ENCODE measurements around the gene CNTN4. TPM values are rescaled to one million over a fixed set of nuclear protein-coding genes. Genes with fewer than 3 reads are reported as not detected.

The CNTN4 gene
- total and polyA plus RNA-seq, 4 donors = 1.2 to 3.8 (median 2.6) TPM

DNA sequence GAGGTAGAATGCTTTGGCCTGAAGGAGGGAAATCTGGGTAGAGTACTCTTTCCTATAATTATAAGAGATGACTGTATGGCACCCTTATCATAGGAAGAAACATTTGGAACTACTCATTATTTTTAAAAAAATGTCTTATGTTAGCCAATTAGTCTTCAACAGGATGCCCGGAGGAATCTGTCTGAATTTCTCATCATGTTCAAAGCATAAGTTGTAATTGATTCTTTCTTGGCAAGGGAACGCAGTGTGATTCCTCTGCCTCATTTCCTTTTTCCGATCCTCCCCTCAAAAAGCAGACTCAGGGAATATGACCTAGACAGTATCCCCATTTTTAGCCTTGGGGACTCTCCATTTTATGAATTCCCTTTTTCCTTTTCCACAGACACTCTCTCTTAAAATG is 846.5 kb downstream of the CNTN4 start:
- Histone ChIP-seq H3K4me1 (ENCODE audit: control insufficient read depth in 4 of 4, insufficient read depth in 4 of 4, low read length in 3 of 4) (no peaks in the 10 kb centered on the region), H3K9me3 (ENCODE audit: control insufficient read depth in 4 of 4, low read length in 3 of 4) (no peaks in the 10 kb centered on the region), H3K27me3 (ENCODE audit: control insufficient read depth in 4 of 4, insufficient read depth in 4 of 4, low read length in 3 of 4) (no peaks in the 10 kb centered on the region), H3K4me3 (ENCODE audit: low read depth in 1 of 3, low read length in 3 of 3) (no peak overlapping the region), H3K27ac (ENCODE audit: low read depth in 1 of 2, low read length in 2 of 2) (no peak overlapping the region), H3K36me3 (ENCODE audit: control insufficient read depth in 4 of 4, insufficient read depth in 3 of 4, low read depth in 1 of 4, low read length in 3 of 4) (no peaks in the 10 kb centered on the region), H3K9ac (ENCODE audit: low read depth in 1 of 2, low read length in 2 of 2) (no peak overlapping the region)
- no peak for TF ChIP-seq JUND (IDR thresholded peaks at IDR 0.05)
- no peak for TF ChIP-seq TAF1 (conservative IDR thresholded peaks at IDR 0.05)
- no peak for DNase-seq (ENCODE audit: low spot score)
- 75% methylated on average over 3 of the region's 3 CpGs for WGBS

DNA sequence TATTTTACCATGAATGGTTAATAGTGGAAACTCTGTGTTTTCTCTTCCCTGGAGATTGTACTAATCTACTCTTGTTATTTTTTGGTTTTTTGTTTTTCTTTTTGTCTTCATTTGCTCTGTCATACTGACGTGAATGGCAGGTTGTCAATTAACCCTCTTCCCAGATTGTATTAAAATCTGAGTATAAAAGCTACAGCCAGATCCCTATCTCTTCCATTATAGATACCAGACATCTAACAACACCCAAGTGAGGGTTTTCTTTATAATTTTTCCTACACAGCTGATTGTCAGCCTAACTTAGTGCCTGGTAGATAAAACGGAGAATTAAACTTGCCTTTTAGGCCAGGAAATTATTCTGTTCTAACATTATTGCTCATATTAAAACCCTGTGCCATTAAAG is 848.9 kb downstream of the CNTN4 start:
- 84% methylated on average over 2 of the region's 2 CpGs for WGBS
- no peak overlapping the region for H3K4me3 ChIP-seq (ENCODE audit: low read depth in 1 of 3, low read length in 3 of 3)
- DNase-seq (ENCODE audit: low spot score) = no peak
- TF ChIP-seq, protein P1, sequence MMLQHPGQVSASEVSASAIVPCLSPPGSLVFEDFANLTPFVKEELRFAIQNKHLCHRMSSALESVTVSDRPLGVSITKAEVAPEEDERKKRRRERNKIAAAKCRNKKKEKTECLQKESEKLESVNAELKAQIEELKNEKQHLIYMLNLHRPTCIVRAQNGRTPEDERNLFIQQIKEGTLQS (IDR thresholded peaks at IDR 0.05) = no peak
- TF ChIP-seq, protein P2, sequence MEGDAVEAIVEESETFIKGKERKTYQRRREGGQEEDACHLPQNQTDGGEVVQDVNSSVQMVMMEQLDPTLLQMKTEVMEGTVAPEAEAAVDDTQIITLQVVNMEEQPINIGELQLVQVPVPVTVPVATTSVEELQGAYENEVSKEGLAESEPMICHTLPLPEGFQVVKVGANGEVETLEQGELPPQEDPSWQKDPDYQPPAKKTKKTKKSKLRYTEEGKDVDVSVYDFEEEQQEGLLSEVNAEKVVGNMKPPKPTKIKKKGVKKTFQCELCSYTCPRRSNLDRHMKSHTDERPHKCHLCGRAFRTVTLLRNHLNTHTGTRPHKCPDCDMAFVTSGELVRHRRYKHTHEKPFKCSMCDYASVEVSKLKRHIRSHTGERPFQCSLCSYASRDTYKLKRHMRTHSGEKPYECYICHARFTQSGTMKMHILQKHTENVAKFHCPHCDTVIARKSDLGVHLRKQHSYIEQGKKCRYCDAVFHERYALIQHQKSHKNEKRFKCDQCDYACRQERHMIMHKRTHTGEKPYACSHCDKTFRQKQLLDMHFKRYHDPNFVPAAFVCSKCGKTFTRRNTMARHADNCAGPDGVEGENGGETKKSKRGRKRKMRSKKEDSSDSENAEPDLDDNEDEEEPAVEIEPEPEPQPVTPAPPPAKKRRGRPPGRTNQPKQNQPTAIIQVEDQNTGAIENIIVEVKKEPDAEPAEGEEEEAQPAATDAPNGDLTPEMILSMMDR (IDR thresholded peaks at IDR 0.05; ENCODE audit: low read depth, low read length, missing input control) = no peak
- TF ChIP-seq RAD21 (IDR thresholded peaks at IDR 0.05) = no peak
- TF ChIP-seq RXRA (IDR thresholded peaks at IDR 0.05) = no peak
- no peak for TF ChIP-seq SP1 (IDR thresholded peaks at IDR 0.05)
- no peak for TF ChIP-seq YY1 (IDR thresholded peaks at IDR 0.05)
- TF ChIP-seq FOXA2 (IDR thresholded peaks at IDR 0.05) = no peak
- TF ChIP-seq, protein P3, sequence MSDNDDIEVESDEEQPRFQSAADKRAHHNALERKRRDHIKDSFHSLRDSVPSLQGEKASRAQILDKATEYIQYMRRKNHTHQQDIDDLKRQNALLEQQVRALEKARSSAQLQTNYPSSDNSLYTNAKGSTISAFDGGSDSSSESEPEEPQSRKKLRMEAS (IDR thresholded peaks at IDR 0.05) = no peak
- TF ChIP-seq NR2F2 (IDR thresholded peaks at IDR 0.05) = no peak
- no peak for TF ChIP-seq TAF1 (conservative IDR thresholded peaks at IDR 0.05)
- no peak for TF ChIP-seq FOXA1 (IDR thresholded peaks at IDR 0.05)
- TF ChIP-seq, protein P4, sequence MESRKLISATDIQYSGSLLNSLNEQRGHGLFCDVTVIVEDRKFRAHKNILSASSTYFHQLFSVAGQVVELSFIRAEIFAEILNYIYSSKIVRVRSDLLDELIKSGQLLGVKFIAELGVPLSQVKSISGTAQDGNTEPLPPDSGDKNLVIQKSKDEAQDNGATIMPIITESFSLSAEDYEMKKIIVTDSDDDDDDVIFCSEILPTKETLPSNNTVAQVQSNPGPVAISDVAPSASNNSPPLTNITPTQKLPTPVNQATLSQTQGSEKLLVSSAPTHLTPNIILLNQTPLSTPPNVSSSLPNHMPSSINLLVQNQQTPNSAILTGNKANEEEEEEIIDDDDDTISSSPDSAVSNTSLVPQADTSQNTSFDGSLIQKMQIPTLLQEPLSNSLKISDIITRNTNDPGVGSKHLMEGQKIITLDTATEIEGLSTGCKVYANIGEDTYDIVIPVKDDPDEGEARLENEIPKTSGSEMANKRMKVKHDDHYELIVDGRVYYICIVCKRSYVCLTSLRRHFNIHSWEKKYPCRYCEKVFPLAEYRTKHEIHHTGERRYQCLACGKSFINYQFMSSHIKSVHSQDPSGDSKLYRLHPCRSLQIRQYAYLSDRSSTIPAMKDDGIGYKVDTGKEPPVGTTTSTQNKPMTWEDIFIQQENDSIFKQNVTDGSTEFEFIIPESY (IDR thresholded peaks at IDR 0.05) = no peak
- no peak for TF ChIP-seq JUND (IDR thresholded peaks at IDR 0.05)
- no peaks in the 10 kb centered on the region for H3K4me1 ChIP-seq (ENCODE audit: control insufficient read depth in 4 of 4, insufficient read depth in 4 of 4, low read length in 3 of 4)
- H3K9ac ChIP-seq (ENCODE audit: low read depth in 1 of 2, low read length in 2 of 2) = no peak overlapping the region
- H3K9me3 ChIP-seq (ENCODE audit: control insufficient read depth in 4 of 4, low read length in 3 of 4) = no peaks in the 10 kb centered on the region
- H3K27ac ChIP-seq (ENCODE audit: low read depth in 1 of 2, low read length in 2 of 2) = no peak overlapping the region
- no peaks in the 10 kb centered on the region for H3K27me3 ChIP-seq (ENCODE audit: control insufficient read depth in 4 of 4, insufficient read depth in 4 of 4, low read length in 3 of 4)
- H3K36me3 ChIP-seq (ENCODE audit: control insufficient read depth in 4 of 4, insufficient read depth in 3 of 4, low read depth in 1 of 4, low read length in 3 of 4) = no peaks in the 10 kb centered on the region

DNA sequence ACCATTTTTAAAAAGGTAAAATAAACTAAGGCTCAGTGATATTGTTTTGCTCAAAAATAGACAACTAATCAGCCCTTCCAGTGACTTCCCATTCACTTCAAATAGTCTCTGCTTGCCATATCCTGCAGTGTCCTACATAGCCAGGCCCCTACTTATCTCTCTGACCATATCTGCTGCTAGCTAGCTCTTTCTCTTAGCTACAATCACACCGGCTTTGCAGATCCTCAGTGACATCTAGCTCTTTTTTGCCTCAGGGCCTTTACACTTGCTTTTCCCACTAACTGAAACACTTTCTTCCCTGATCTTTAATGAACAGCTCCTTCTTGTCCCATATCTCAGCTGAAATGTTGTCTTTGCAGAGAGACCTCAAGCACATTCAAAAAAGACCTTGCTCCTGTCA is 850.2 kb downstream of the CNTN4 start:
- Histone ChIP-seq H3K4me3 (ENCODE audit: low read depth in 1 of 3, low read length in 3 of 3) (no peak overlapping the region), H3K9ac (ENCODE audit: low read depth in 1 of 2, low read length in 2 of 2) (no peak overlapping the region), H3K27me3 (ENCODE audit: control insufficient read depth in 4 of 4, insufficient read depth in 4 of 4, low read length in 3 of 4) (no peaks in the 10 kb centered on the region), H3K27ac (ENCODE audit: low read depth in 1 of 2, low read length in 2 of 2) (no peak overlapping the region), H3K36me3 (ENCODE audit: control insufficient read depth in 4 of 4, insufficient read depth in 3 of 4, low read depth in 1 of 4, low read length in 3 of 4) (no peaks in the 10 kb centered on the region), H3K9me3 (ENCODE audit: control insufficient read depth in 4 of 4, low read length in 3 of 4) (no peaks in the 10 kb centered on the region), H3K4me1 (ENCODE audit: control insufficient read depth in 4 of 4, insufficient read depth in 4 of 4, low read length in 3 of 4) (no peaks in the 10 kb centered on the region)
- no peak for DNase-seq (ENCODE audit: low spot score)
- 76% methylated on average over 1 of the region's 1 CpG for WGBS
- TF ChIP-seq FOXA1 (IDR thresholded peaks at IDR 0.05) (no peak), JUND (IDR thresholded peaks at IDR 0.05) (no peak), TAF1 (conservative IDR thresholded peaks at IDR 0.05) (no peak), EGR1 (IDR thresholded peaks at IDR 0.05; ENCODE audit: low read depth in 2 of 2) (no peak), GABPA (IDR thresholded peaks at IDR 0.05 in 1 of 2, conservative IDR thresholded peaks at IDR 0.05 in 1 of 2) (no peak)
- TF ChIP-seq, protein P3 (IDR thresholded peaks at IDR 0.05) = no peak
- TF ChIP-seq, protein P2 (IDR thresholded peaks at IDR 0.05; ENCODE audit: low read depth, low read length, missing input control) = no peak
- TF ChIP-seq, protein P4 (IDR thresholded peaks at IDR 0.05) = no peak

Data from liver (tissue), 9 donors.